Hepatocyte (in vitro differentiated cells): ENCODE results near the gene MMP26. TPM values are rescaled to one million over a fixed set of nuclear protein-coding genes. Genes with fewer than 3 reads are reported as not detected.

Experiments used
- DNase-seq: peaks from one replicate; pipeline ENCODE4 v3.0.0-alpha.2; 2016; ENCODE audit warnings: low spot score
- H2AFZ ChIP-seq: fragments of 200-600 bp; sonication (generic); 2 replicates; pipeline ENCODE4 v1.6.0; 2016; ENCODE audit warnings: antibody characterized with exemption, mild to moderate bottlenecking
- H3K27ac ChIP-seq: fragments of 200-600 bp; sonication (generic); 2 replicates; pipeline ENCODE4 v1.5.1; 2016; ENCODE audit warnings: mild to moderate bottlenecking
- H3K27me3 ChIP-seq: fragments of 200-600 bp; sonication (generic); 2 replicates; pipeline ENCODE4 v1.6.1; 2016
- H3K36me3 ChIP-seq: fragments of 200-600 bp; sonication (generic); replicated peaks from 2 replicates; pipeline ENCODE4 v1.5.1; 2016; ENCODE audit warnings: low read depth; ENCODE audit not compliant: insufficient read depth
- H3K4me1 ChIP-seq: fragments of 200-600 bp; sonication (generic); 2 replicates; pipeline ENCODE4 v1.5.1; 2016; ENCODE audit warnings: mild to moderate bottlenecking, moderate library complexity; ENCODE audit not compliant: insufficient read depth
- H3K4me2 ChIP-seq: fragments of 200-600 bp; sonication (generic); 2 replicates; pipeline ENCODE4 v1.6.0; 2016
- H3K4me3 ChIP-seq: fragments of 200-600 bp; sonication (generic); 2 replicates; pipeline ENCODE4 v1.5.1; 2016; ENCODE audit warnings: mild to moderate bottlenecking
- H3K79me2 ChIP-seq: fragments of 200-600 bp; sonication (generic); 2 replicates; pipeline ENCODE4 v1.6.0; 2017; ENCODE audit warnings: mild to moderate bottlenecking
- H3K9me2 ChIP-seq: fragments of 200-600 bp; sonication (generic); replicated peaks from 2 replicates; pipeline ENCODE4 v1.6.0; 2017; ENCODE audit warnings: mild to moderate bottlenecking; ENCODE audit not compliant: insufficient read depth
- H3K9me3 ChIP-seq: fragments of 200-600 bp; sonication (generic); 2 replicates; pipeline ENCODE4 v1.5.1; 2016; ENCODE audit warnings: low read depth, mild to moderate bottlenecking
- H4K20me1 ChIP-seq: fragments of 200-600 bp; sonication (generic); 2 replicates; pipeline ENCODE4 v1.6.0; 2016; ENCODE audit warnings: mild to moderate bottlenecking; ENCODE audit not compliant: insufficient read depth, poor library complexity, severe bottlenecking
- CTCF ChIP-seq: fragments of 200-600 bp; sonication (generic); IDR thresholded peaks from 2 replicates; pipeline ENCODE4 v1.5.1; 2016; ENCODE audit warnings: antibody characterized with exemption, mild to moderate bottlenecking; ENCODE audit not compliant: poor library complexity
- EZH2 ChIP-seq: fragments of 200-600 bp; sonication (generic); IDR thresholded peaks from 2 replicates; pipeline ENCODE4 v1.6.1; 2016; ENCODE audit warnings: antibody characterized with exemption, mild to moderate bottlenecking, borderline replicate concordance
- EZH2phosphoT487 ChIP-seq: fragments of 200-600 bp; sonication (generic); IDR thresholded peaks from one replicate; pipeline ENCODE4 v1.6.1; 2018; ENCODE audit warnings: antibody characterized with exemption, mild to moderate bottlenecking, low read depth, moderate library complexity; ENCODE audit not compliant: unreplicated experiment, severe bottlenecking
- WGBS: methylation state at CpG from one replicate; pipeline ENCODE4 v1.1.6; 2016; ENCODE audit warnings: low lambda C conversion rate; ENCODE audit errors: missing lambda C conversion rate; 5-methylcytosine and 5-hydroxymethylcytosine counted together
- polyA plus RNA-seq: library from polyadenylated mRNA; unstranded; fragments of >200 nt; fragmentation: Nextera tagmentation; extraction: Ambion mirVana; gene quantifications from 2 replicates; pipeline ENCODE4 v1.2.1, GENCODE V29; 2016
- total RNA-seq: library from RNA; depleted of rRNA; stranded (reverse); fragments of >200 nt; gene quantifications from 2 replicates; pipeline ENCODE4 v1.2.3, GENCODE V29; 2014

The MMP26 gene
- total and polyA plus RNA-seq, 2 experiments from 2014 or later = not detected

GRCh38 chr11:4727171-4727570 is 22.6 kb downstream of the MMP26 start:
- H3K4me1 ChIP-seq = no peaks in the 10 kb centered on the region
- WGBS = 81% methylated on average over 2 of the region's 2 CpGs
- no peaks in the 10 kb centered on the region for H3K36me3 ChIP-seq
- DNase-seq = no peak
- no peak overlapping the region for H2AFZ ChIP-seq
- H3K9me3 ChIP-seq = no peaks in the 10 kb centered on the region
- no peak overlapping the region for H3K27ac ChIP-seq
- H4K20me1 ChIP-seq = no peaks in the 10 kb centered on the region
- no peak overlapping the region for H3K4me2 ChIP-seq
- H3K9me2 ChIP-seq = no peaks in the 10 kb centered on the region
- H3K27me3 ChIP-seq = no peaks in the 10 kb centered on the region
- H3K4me3 ChIP-seq = no peak overlapping the region
- no peaks in the 10 kb centered on the region for H3K79me2 ChIP-seq
- TF ChIP-seq EZH2 (no peak), EZH2phosphoT487 (no peak), CTCF (no peak)

GRCh38 chr11:4740735-4741134 is 36.2 kb downstream of the MMP26 start:
- Histone ChIP-seq H3K9me3 (no peaks in the 10 kb centered on the region), H3K4me2 (no peak overlapping the region), H3K9me2 (no peaks in the 10 kb centered on the region), H4K20me1 (no peaks in the 10 kb centered on the region), H3K36me3 (no peaks in the 10 kb centered on the region), H3K4me1 (no peaks in the 10 kb centered on the region), H3K27ac (no peak overlapping the region), H3K79me2 (no peaks in the 10 kb centered on the region), H2AFZ (no peak overlapping the region), H3K27me3 (no peaks in the 10 kb centered on the region), H3K4me3 (no peak overlapping the region)
- TF ChIP-seq CTCF (no peak), EZH2phosphoT487 (no peak), EZH2 (no peak)
- 88% methylated on average over 2 of the region's 2 CpGs for WGBS
- no peak for DNase-seq

- H3K27ac ChIP-seq = no peak overlapping the region
- no peaks in the 10 kb centered on the region for H3K9me2 ChIP-seq
- H3K4me1 ChIP-seq = no peaks in the 10 kb centered on the region
- no peak overlapping the region for H3K4me2 ChIP-seq
- TF ChIP-seq CTCF (no peak), EZH2 (no peak)
- H3K36me3 ChIP-seq = no peaks in the 10 kb centered on the region
- no peaks in the 10 kb centered on the region for H3K79me2 ChIP-seq
- no peaks in the 10 kb centered on the region for H4K20me1 ChIP-seq
- H2AFZ ChIP-seq = no peak overlapping the region
- H3K27me3 ChIP-seq = no peaks in the 10 kb centered on the region
- no peak overlapping the region for H3K4me3 ChIP-seq
- DNase-seq = no peak
- H3K9me3 ChIP-seq = no peaks in the 10 kb centered on the region
- 79% methylated on average over 6 of the region's 6 CpGs for WGBS
These were observed 43.9 kb downstream of the MMP26 start for GRCh38 chr11:4748438-4748837.

GRCh38 chr11:4751201-4751600 is 46.6 kb downstream of the MMP26 start:
- Histone ChIP-seq H3K9me2 (no peaks in the 10 kb centered on the region), H3K4me2 (no peak overlapping the region), H3K79me2 (no peaks in the 10 kb centered on the region), H3K27ac (no peak overlapping the region), H4K20me1 (no peaks in the 10 kb centered on the region), H2AFZ (no peak overlapping the region), H3K36me3 (no peaks in the 10 kb centered on the region), H3K4me3 (no peak overlapping the region), H3K27me3 (no peaks in the 10 kb centered on the region), H3K4me1 (no peaks in the 10 kb centered on the region), H3K9me3 (no peaks in the 10 kb centered on the region)
- DNase-seq = no peak
- no peak for TF ChIP-seq CTCF
- TF ChIP-seq EZH2phosphoT487 = no peak
- TF ChIP-seq EZH2 = no peak
- WGBS = 91% methylated on average over 1 of the region's 1 CpG
